GM18951 (cell line): ENCODE measurements around the gene MAP3K20.

Source experiments
- POLR2A ChIP-seq: IDR thresholded peaks from 4 replicates; pipeline ENCODE4 v1.6.1; 2011; ENCODE audit warnings: mild to moderate bottlenecking; ENCODE audit not compliant: insufficient read length, insufficient read depth; ENCODE audit errors: extremely low read depth
- in situ Hi-C: fragments of 300-500 bp; cut with MboI; formaldehyde crosslinking; loops from one replicate; pipeline ENCODE4 v1.12.0; 2022; ENCODE audit warnings: low sequenced_read_pairs, mixed read lengths, inconsistent platforms; ENCODE audit not compliant: unreplicated experiment

The MAP3K20 gene

DNA sequence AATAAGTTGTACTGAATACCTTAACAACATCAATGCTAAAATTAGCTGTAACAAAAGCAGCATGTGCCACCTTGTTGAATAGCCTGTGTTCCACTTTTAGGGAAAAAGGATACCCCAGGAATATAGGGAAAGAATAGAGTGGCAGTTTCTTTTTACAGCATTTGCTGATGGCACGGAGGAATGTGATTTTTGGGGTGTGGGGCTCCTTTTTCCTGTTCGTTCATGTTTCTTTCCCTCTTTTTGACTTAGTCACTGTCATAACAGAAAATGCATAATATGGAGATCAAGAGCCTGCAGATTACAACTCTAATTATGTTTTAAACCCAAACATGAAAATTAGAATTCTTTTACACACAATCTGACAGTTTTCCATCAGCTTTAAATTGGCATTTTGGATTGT, 60.4 kb downstream of the MAP3K20 start:
- in situ Hi-C loops, result no loop called here

DNA sequence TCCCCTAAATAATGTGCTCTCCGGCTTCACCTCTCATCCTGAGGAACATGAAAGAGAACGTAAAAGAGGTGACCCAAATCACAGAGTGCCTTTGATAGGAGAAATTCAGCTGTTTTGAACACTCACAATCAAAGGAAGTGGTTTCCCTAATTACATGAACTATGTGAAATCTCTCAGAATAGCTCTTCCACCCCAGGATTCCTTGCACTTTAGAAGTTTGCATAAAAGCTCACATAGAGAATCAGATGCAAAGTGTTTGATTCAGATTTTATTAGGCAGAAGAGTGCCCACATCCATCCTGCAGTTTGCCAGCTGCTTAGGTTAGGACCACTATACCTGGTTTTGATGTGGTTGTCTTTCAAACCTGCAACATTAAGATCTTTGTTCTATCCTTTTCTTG, 61.0 kb downstream of the MAP3K20 start:
- in situ Hi-C loops, result no loop called here
- no peak for TF ChIP-seq POLR2A

More for the DNA sequence above, 60.4 kb downstream of the MAP3K20 start:
- TF ChIP-seq POLR2A, result no peak

DNA sequence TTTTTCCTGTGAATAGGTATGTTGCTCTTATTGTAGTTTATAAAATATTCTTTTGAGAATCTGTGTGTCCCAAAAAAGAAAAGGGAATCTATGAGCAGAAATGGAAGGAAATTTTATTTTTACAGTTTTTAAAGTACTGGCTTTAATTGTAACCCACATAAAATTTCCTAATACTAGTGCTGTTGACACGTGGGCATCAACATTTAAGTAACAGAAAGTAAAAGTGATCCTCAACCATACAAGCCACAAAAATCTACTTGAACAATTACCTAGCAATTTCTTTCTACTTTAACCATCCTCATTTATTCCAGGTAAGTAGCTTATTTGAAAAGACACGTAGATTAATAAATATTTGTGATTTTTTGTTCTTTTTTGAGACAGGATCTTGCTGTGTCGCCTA, 62.0 kb downstream of the MAP3K20 start:
- in situ Hi-C loops, result no loop called here

DNA sequence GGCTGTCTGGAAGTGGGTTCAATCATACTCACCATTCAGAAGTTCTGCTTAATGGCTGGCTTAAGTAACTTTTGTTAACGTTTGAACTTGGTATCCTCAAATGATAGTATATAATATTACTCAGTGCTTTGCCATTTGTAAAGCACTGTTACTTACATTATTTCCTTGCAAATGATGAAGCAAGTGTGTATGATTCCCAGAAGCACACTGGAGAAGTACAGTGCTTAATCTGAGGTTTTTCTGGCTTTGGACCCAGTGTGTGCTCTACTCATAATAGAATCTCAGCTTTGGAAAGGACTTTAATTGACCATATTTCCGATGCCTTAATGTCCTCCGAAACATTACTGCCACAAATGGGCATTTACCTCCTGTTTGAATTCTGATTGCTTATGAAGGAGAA, 63.3 kb downstream of the MAP3K20 start:
- in situ Hi-C loops, result no loop called here
- TF ChIP-seq POLR2A, result no peak

More for the DNA sequence above, 62.0 kb downstream of the MAP3K20 start:
- TF ChIP-seq POLR2A, result no peak

DNA sequence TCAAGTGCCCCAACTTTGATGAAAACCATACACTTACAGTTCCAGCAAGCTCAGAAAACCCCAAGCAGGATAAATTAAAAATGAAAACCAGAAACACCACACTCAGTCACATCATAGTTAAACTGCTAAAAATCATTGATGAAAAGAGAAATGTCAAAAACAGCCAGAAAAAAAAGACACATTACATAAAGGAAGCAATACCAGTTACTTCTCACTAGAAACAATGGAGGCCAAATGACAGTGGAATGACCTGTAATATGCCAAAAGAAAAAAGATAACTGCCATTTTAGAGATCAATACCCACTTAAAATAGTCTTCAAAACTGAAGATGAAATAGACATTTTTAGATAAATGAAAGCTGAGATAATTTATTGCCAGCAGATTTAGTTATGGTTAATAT, 66.0 kb downstream of the MAP3K20 start:
- no peak for TF ChIP-seq POLR2A
- in situ Hi-C loops, result no loop called here

DNA sequence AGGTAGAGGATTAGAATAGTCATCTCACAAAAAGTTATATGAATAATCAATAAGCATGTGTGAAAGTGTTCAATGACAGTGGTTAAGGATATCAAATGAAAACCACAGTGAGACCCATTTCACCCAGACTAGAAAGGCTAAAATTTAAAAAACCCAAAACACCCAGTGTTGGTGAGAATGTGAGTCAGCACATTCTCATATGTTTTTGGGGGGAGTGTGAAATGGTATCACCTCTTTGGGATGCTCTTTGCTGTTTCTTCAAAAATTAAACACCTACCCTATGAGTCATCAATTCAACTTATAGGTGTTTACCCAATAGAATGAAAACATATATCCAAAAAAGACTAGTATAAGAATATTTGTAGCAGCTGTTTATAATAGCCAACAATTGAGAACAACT, 69.8 kb downstream of the MAP3K20 start:
- no peak for TF ChIP-seq POLR2A
- in situ Hi-C loops, result no loop called here

DNA sequence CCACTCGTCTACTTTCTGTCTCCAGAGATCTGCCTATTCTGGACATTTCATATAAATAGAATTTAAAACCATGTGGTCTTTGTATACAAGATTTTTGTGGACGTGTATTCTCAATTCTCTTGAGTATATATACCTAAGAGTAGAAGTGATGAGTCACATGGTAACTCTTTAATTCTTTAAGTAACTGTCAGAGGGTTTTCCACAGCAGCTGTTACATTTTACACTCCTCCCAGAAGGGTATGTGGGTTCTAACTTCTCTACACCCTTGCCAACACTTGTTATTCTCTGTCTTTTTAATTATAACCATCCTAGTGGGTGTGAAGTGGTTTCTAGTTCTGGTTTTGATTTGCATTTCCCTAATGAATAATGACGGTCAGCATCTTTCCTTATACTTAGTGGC, 70.9 kb downstream of the MAP3K20 start:
- in situ Hi-C loops, result no loop called here
- TF ChIP-seq POLR2A, result no peak

DNA sequence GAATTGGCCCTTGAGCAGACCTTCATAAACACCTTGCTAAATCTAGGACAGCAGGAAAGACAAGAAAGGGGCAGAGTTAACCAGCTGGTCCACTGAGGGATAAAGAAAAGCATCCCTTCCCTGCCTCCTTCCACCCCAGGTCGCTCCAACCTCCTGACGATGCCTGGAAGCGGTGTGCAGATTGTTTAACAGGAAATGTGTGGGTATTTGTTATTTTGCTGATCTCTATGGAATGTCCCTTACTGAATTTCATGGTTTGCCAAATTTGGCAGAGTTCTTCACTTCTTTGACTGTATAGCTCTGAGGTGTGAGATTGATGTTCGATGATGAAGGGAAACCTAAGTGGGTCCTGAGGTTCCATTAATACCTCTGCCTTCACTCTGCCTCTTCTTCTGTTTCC, 72.9 kb downstream of the MAP3K20 start:
- in situ Hi-C loops, result no loop called here
- no peak for TF ChIP-seq POLR2A

DNA sequence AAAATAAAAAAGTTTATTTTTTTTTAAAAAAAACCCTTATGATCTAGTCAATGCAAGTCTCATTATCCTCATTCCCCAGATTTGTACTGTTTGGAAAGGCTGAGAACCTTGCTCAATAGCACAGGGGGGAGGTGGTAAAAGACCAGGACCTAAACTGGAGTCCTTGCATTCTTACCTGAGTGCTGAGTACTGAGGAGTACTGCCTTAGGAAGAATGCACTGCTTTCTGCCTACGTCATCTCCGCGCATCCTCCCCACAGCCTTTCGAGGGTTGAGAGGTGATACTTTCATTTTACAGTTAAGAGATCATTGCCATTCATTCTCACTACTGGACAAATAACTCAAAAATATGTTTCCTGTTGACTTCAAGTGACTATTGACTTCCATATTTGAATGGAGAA, 73.8 kb downstream of the MAP3K20 start:
- no peak for TF ChIP-seq POLR2A
- in situ Hi-C loops, result no loop called here

DNA sequence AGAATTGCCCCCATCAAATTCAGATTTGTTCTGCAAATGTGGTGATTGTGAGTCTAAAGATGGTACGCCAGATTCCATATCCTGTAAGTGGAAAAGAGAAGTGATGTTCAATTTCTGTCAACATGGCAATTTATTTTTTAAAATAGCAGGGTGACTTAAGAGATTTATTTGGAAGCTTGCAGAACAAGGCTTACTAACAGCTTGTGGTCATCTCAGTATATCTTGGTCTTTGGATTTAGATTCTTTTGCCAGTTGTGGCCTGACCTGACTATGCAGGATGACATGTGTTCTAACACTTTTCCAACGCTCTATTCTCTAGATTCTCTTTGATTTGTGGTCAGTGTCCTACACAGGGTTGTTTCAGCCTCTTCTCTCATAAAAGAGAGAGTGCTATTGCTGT, 74.4 kb downstream of the MAP3K20 start:
- in situ Hi-C loops, result no loop called here
- TF ChIP-seq POLR2A, result no peak

DNA sequence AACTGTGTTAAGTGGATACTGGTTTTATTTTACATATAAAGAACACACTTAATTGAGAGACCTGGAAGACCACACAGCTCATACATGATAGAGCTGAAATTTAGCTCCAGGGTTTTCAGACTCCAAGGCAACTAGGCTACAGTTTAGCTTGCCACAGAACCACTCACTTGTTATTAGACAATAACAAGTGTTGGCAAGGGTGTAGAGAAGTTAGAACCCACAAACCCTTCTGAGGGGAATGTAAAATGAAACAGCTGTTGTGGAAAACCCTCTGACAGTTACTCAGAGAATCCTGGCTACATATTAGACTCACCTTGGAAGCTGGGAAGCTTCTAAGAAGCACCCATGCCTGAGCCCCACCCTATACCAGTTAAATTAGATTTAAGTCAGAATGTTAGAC, 75.3 kb downstream of the MAP3K20 start:
- no peak for TF ChIP-seq POLR2A
- in situ Hi-C loops, result no loop called here

DNA sequence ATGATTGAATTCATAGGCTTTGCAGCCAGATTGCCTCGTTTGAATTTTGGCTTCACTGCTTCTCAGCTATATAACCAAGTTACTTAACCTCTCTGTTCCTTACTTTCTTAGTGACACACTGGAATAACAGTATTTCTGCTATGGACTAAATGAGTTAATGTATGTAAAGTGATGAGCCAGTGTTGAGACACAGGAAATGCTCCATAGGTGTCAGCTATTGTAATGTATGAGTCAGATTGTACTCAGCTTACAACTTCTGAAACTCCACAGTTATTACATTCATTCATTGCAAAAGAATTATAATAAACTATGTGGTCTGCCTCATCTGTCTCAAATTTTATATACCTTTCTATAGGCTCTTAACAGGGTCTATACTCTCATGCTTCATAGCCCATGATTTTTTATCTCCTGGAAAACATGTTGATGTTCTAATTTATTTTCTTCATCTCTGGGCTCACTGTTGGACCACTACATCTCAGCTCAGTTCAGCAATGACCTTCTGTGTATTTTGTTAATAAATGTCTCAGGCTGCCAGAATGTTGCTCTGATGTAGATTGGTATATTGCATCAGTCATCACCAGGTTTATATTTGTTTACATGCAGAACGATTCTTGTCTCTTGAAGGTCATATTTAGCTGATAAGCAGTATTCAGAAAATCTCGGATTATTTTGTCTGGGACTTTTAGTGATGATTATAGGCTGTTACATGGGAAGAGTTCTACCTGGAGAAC, 76.2 kb downstream of the MAP3K20 start:
- in situ Hi-C loops, result no loop called here
- no peak for TF ChIP-seq POLR2A

DNA sequence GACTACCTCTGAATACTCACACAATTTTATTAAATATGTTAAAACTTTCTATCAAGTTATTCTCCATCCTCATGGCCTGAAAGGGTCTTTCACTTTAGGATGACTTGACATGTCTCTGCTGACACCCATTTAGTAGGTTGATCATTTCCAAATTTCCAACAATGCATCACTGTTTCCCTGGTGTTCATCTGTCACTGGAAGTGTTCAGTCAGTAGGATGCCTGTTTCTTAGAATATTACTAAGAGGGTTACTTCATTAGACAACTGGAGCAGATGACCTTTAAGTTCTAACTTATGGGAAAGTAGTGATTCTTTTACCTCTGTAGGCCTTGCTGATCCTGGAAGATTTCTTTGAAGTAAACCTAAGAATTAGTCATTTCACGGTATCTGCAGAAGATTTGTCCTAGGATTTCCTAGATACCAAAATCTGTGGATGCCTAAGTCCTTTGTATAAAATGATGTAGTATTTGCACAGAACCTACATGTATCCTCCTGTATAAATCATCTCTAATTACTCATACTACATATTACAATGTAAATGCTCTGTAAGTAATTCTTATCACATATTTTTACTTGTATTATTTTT, 77.7 kb downstream of the MAP3K20 start:
- in situ Hi-C loops, result no loop called here
- TF ChIP-seq POLR2A, result no peak

DNA sequence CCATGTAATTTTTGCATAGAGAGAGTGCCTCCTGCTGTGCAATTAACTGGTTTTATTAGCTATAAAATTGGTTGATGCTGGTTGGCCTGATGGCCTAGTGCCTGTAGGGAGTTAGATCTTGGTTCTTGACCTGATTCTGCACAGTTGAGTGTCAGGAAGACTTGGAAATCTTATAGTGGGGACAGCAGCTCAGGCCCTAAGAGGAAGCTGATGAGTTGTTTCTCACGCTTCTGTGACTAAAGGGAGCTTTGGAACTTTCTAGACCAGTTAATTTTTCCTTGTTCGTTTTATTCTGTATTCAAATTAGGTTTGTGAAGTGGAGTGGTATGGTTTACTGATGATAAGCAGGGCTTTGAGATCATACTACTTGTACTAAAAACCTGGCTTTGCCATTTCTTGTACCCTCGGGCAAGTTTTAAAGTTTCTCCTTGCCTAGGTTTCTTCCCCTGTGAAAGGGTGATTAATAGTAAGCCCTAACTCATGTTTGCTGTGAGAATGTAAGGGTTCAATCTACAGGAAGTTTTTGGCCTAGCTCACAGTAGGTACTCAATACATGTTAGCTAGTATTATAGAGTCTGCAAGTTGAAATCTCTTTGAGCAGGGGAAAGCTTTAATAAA, 82.1 kb downstream of the MAP3K20 start:
- no peak for TF ChIP-seq POLR2A
- in situ Hi-C loops, result no loop called here
